Hematopoietic multipotent progenitor cell treated with erythropoietin and hydrocortisone succinate and interleukin-3 and kit ligand, for 8 days (in vitro differentiated cells): ENCODE data around the gene CTPS2.
"Not testable (repeated sequence)": the region's sequence is repeated elsewhere in the genome, so short reads cannot be mapped to it uniquely, and the experiment has no call there.

Experiments
- DNase-seq: peaks from one replicate; pipeline ENCODE4 v3.0.0-alpha.2; 2015

Gene CTPS2

DNA sequence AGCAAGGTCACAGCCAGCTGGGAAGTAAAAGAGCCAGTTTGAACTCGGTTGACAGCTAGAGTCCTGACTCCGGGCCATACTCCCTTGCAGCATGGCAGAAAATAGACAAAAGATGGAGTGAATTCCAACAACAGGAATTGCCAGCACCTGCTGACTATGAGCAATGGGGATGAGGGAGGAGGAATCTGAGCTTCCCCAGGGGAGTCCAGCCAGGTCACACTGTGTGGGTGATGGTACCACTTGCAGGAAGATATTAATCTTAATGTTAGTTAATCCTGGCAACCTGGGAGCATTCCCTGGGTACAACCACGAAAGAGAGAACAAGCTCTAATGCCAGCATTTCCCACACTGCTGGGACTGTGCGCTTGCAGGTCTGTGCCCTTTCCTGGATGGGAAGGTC, 110.6 kb downstream of the CTPS2 start:
- no peak for DNase-seq

GRCh38 chrX:16594490-16594889, 118.0 kb downstream of the CTPS2 start:
- peak; percentile 17 for DNase-seq

DNA sequence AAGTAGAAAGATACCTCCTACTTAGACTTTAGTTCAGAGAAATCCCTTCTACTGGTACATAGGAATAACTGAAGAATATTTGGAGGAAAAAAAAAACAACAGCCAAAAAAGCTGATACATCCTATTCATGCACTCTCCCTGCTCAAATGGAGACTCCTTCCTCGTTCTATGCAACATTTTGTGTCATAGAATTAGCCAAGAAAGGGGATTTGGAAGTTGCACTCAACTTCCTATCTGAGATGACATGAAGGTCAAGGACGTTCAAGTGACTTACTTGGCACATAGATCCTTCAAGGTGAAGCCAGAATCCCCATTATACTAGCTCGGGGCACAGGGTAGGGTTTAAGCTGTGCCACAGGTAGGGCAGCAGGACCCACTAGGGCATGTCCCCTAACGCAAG, 118.7 kb downstream of the CTPS2 start:
- no peak for DNase-seq

GRCh38 chrX:16592194-16592770, 120.2 kb downstream of the CTPS2 start:
- no peak for DNase-seq

GRCh38 chrX:16589826-16590225, 122.6 kb downstream of the CTPS2 start:
- DNase-seq: no peak

DNA sequence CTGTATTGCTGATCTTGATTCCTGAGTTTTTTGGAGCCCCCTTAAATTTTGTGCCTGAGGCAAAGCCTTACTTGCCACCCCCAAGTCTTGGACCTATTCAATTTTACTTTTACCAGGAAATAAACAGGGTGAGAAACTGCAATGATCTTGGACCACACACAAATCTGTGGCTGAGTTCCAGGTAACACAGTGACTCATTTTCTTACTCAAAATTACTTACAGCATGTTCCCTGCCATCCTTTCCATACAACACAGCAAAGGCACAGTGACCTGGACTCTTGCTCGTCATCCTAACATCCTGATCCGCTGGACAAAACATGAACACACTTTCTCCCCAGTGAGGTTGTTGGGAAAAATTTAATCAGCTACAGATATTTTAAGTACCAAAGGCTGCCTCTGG, 123.3 kb downstream of the CTPS2 start:
- DNase-seq: no peak

DNA sequence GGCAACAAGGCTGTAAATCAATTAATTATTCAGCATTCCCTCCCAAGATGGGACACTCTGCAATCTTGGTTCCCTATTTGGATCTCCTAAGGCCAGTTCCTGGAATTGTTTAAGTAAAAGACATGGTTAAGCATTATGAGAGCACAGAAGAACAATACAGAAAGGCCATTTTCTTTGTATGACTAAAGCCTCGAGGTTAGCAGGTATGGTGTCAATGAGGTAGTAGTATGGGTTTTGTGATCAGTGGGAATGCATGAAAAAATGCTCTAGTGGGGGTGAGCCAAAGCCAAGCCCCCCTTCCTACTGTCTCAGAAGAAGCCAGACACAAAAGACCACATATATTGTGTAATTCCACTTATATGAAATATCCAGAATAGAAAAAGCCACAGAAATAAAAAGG, 124.2 kb downstream of the CTPS2 start:
- no peak for DNase-seq

DNA sequence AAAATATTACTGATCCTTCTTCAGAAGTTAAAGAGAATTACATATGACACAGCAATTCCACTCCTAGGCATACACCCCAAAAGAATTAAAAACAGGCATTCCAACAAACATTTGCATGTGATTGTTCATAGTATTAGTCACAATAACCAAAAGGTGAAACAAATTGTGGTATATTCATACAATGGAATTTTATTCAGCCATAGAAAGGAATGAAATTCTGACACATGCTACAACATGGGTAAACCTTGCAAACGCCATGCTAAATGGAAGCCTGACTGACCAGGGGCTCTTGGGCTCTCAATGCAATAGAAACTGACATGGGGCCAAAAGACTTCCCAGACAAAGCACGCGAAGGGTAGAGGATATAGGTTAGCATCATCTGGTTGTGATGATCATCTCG, 124.6 kb downstream of the CTPS2 start:
- no peak for DNase-seq

DNA sequence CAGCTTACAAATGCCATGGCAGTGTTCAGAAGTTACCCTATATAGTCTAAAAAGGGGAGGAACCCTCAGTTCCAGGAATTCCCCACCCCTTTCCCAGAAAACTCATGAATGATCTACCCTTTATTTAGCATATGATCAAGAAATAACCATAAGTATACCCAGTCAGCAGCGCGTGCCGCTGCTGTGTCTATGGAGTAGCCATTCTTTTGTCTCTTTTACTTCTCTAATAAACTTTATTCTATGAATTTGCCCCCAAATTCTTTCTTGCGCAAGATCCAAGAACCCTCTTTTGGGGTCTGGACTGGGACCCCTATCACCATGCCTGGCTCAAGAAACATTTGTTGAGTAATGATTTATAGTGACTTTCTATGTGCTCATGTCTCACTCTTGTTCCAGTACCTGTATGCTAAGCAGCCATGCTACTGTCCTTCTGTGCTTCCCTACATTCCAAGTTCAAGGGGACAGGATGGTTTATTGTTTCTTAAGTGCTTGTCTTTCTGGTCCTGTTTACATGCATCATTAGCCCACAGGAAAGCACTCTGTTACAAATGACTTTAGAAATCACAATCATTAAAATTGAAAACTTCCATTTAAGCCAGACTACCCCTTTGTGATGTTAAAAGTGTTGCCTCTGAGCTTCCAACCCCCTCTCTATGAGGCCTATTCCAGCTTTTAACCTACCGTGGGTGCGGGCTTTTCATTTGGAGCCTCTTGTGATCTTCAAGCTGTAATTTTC, 125.9 kb downstream of the CTPS2 start:
- DNase-seq: peak; percentile 31

DNA sequence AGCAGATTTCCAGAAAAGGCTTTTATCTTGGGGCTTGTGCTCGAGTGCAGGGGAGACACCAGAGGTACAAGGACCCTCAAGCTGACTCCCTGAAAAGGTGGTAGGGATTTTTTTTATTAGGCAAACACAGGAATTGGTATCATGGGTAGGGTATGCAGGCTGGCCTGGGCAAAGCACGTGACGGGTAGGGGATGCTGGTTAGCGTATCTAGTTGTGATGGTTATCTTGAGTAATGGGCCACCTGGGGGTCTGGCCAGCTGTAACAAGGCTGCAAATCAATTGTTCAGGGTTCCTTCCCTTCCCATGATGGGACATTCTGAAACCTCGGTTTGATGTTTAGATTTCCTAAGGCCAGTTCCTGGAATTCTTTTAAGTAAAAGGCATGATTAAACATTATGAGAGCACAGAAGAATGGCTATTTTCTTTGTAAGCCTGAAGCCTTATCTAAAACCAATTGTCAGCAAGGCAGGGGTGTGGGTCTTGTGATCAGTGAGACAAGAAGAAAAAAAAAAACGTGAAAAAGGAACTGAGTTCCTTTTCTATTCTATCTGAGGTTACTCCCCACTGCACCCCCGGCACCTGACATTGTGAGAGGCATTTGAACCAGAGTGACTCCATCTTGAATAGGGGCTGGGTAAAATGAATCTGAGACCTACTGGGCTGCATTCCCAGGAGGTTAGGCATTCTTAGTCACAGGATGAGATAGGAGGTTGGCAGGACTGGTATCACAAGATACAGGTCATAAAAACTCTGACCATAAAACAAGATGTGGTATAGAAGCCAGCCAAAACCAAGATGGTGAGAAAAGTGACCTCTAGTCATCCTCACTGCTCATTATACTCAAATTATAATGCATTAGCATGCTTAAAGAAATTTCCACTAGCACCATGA, 126.7 kb downstream of the CTPS2 start:
- DNase-seq: peak; percentile 7

GRCh38 chrX:16580004-16580797, 132.3 kb downstream of the CTPS2 start:
- DNase-seq: not testable (repeated sequence)

DNA sequence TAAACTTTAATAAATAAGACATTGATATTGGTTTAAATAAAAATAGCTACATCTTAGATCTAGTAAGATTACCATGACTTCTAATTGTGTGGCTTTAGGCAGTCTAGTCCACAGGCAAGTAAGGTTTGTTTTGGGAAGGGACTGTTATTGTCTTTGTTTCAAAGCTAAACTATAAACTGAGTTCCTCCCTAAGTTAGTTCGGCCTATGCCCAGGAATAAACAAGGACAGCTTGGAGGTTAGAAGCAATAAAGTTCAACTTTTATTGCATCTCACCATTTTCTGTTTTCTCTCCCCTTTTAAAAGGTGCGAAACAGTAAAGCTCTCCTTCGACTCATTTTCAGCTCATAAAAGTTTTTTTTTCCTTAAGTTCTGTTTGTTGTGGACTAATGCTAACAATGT, 133.0 kb downstream of the CTPS2 start:
- no peak for DNase-seq

DNA sequence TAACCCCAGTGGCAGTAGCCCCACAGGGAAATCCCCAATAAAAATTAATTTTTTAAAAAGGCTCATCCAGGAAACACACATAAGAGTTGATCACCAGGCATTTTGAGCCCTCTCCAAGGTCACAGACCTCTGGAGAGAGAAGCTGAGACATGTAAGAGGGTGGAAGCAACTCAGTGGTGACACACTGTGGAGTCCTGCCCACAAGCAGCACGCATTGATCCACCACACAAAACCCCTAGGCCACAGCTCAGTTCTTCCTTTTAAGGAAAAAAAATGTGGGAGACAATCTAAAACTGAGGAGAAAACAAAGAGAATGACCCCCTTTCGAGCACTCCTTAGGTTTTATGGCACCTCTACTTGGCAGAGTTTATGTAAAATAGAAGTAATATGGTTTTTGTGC, 134.3 kb downstream of the CTPS2 start:
- DNase-seq: no peak

- DNase-seq: no peak
These were observed 134.9 kb downstream of the CTPS2 start for GRCh38 chrX:16577483-16578029.

GRCh38 chrX:16575388-16575787, 137.1 kb downstream of the CTPS2 start:
- not testable (repeated sequence) for DNase-seq

- DNase-seq: no peak
These were observed 138.7 kb downstream of the CTPS2 start for GRCh38 chrX:16573781-16574180.

- DNase-seq: no peak
These were observed 144.8 kb downstream of the CTPS2 start for GRCh38 chrX:16567681-16568080.

- DNase-seq: no peak
These were observed 145.9 kb downstream of the CTPS2 start for GRCh38 chrX:16566571-16566970.

- no peak for DNase-seq
These were observed 152.3 kb downstream of the CTPS2 start for GRCh38 chrX:16560173-16560572.

DNA sequence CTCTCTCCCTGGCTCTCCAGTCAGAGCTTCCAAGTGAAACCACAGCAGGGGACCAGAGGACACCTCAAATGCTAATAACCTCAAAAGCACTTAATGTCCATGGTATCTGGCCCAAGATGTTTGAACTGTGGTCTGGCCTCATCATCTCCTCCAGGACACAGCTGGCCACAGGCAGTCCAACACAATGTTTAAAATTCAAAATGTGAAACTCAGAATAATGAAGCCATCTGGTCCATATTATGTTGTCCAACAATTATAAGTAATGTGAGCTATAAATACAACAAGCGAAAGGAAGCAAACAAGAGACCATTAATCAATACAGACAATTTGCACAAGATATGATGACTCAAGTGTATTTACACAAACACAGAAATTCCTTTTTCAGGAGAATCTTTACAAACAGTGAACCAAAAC, 153.3 kb downstream of the CTPS2 start:
- DNase-seq: no peak

- no peak for DNase-seq
These were observed 154.0 kb downstream of the CTPS2 start for GRCh38 chrX:16558489-16558888.

- DNase-seq: no peak
These were observed 159.9 kb downstream of the CTPS2 start for GRCh38 chrX:16552546-16552945.

- no peak for DNase-seq
These were observed 164.8 kb downstream of the CTPS2 start for GRCh38 chrX:16547644-16548043.
